ELF-1 (cell line): ENCODE data around the gene CEACAM18.
"Not testable (repeated sequence)": the region's sequence is repeated elsewhere in the genome, so short reads cannot be mapped to it uniquely, and the experiment has no call there.

ENCODE experiments used
- DNase-seq: peaks from one replicate; pipeline ENCODE4 v3.0.0-alpha.2; 2016; ENCODE audit warnings: low read depth, low spot score

The CEACAM18 gene

GRCh38 chr19:51478381-51479234 lies at the start of gene CEACAM18:
TSS of gene CEACAM18 (plus strand) at chr19:51478539.
- no peak for DNase-seq

GRCh38 chr19:51430221-51430620 lies 48.1 kb upstream of the CEACAM18 start:
- DNase-seq = no peak

DNA sequence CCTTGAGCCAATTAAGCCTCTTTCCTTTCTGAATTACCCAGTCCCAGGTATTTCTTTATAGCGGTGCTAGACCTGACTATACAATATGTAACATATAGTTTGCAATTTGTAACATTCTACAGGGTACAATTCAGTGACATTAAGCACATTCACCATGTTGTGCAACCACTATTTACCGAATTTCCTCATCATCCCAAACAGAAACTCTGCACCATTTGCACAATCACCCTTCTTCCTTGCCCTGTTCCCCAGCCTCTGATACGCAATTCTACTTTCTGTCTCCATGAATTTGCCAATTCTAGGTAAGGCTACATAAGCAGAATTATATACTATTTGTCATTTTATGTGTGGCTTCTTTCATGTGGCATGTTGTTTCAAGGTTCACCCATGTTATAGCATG lies 47.2 kb upstream of the CEACAM18 start:
- no peak for DNase-seq

DNA sequence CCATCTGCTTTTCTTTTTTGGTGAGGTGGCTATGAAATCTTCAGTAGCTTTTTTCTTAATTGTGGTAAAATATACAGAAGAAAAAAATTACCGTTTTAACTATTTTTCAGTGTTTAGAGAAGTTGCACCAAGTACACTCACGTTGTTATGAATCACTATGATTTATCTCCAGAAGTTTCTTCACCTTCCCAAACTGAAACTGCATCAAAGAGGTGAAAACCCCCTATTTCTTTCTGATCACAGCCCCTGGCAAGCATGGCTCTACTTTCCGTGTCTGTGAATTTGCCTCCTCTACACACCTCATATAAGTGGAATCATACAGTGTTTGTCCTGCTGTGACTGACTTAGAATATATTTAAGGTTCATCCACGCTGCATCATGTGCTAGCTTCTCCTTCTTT lies 45.3 kb upstream of the CEACAM18 start:
- DNase-seq = no peak

DNA sequence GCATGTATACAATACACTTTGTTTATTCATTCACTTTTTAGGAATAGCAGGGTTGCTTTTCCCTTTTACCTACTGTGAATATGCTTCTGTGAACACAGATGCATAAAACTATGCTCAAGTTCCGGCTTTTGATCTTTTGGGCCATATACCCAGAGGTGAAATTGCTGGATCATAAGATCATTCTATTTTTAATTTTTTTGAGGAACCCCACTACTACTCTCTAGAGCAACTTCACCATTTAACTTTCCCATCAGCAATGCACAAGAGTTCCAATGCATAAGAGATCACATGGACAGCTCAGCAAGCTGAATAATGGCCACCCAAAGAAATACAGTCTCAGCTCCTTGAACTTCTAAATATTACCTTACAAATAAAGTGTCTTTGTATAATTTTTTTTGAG lies 43.9 kb upstream of the CEACAM18 start:
- DNase-seq = no peak

GRCh38 chr19:51439021-51439465 lies 39.3 kb upstream of the CEACAM18 start:
- no peak for DNase-seq

GRCh38 chr19:51440052-51440451 lies 38.3 kb upstream of the CEACAM18 start:
- DNase-seq = no peak

DNA sequence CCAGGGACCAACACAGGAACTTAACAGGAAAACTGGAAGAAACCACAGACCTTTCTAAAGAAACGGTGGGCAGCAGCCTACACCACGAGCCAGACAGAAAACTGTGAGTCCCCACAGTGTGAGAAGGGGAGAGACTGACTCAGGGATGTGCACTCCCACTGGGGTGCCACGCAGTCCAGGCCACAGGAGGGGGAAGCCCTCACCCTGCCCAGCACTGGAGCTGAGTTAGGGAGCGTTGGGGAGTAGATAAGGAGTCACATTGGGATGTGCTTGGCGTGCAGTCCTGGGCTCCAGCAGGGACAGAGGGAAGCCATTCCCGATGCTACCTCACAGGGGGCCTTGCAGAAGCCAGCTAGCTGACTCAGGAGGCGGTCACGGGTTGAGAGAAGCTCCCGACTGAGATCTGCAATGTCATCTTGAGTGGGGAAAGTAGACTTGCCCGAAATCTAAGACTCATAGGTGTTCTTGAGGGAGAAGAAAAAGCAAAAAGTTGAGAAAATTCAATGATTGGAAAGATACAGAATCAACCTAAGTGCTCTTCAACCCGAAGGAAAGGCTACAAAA lies 37.4 kb upstream of the CEACAM18 start:
- DNase-seq = no peak

DNA sequence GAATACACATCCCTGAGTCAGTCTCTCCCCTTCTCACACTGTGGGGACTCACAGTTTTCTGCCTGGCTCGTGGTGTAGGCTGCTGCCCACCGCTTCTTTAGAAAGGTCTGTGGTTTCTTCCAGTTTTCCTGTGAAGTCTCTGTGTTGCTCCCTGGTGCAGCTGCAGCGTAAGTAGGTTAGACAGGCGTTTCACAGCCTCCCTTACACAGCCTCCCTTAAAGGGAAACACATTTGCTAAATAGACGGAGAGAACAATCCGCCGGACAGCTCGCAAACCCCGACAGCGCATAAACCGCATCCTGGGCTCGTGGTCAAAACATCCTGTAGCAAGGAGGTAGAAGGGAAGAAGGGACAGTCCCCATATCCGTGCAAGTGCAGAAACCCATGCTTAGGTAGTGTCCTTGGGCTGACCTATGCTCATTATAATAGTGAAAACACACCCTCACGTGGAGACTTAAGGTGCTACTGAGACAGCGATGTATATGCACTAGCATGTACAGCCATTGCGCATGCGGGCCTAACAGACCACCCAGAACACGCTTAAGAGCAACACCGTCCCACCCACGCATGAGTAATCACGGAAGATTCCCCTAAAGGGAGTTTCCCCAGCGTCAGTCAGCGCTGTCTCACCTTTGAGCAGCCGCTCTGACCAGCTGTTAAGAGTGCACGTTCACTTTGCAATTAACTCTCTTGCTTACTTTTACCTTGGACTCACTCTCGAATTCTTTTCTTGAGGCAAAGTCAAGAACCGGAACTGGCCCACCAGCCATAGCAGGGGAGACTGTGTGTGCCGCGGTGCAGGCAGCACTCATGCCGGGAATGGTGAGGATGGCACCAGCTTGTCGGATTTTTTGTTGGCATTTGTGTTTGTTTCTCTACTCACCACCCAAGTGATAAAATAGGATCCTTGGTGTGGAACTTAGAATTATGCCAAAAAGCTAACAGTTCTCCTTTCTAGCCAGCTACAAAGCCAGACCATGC lies 36.6 kb upstream of the CEACAM18 start:
- DNase-seq = no peak

DNA sequence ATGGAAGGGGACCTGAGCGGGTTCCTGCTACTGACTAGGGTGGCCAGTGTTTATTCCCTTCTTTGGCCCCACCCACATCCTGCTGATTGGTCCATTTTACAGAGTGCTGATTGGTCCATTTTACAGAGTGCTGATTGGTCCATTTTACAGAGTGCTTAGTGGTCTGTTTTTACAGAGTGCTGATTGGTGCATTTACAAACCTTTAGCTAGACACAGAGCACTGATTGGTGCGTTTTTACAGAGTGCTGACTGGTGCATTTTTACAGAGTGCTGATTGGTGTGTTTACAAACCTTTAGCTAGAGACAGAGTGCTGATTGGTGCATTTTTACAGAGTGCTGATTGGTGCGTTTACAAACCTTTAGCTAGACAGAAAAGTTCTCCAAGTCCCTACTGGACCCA lies 30.8 kb upstream of the CEACAM18 start:
- DNase-seq = not testable (repeated sequence)

DNA sequence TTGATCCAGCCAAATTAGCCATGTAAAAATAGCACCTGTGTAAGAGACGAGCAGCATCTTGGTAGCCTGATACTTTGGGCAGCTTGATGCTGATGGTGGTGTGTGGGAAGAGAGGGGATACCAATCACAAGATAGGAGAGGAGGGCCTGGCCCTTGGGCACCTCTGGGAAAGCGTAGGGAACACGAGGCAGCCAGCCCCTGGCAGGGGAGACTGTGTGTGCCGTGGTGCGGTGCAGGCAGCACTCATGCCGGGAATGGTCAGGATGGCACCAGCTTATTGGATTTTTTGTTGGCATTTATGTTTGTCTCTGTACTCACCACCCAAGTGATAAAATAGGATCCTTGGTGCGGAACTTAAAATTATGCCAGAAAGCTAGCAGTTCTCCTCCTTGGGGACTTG lies 30.3 kb upstream of the CEACAM18 start:
- no peak for DNase-seq

DNA sequence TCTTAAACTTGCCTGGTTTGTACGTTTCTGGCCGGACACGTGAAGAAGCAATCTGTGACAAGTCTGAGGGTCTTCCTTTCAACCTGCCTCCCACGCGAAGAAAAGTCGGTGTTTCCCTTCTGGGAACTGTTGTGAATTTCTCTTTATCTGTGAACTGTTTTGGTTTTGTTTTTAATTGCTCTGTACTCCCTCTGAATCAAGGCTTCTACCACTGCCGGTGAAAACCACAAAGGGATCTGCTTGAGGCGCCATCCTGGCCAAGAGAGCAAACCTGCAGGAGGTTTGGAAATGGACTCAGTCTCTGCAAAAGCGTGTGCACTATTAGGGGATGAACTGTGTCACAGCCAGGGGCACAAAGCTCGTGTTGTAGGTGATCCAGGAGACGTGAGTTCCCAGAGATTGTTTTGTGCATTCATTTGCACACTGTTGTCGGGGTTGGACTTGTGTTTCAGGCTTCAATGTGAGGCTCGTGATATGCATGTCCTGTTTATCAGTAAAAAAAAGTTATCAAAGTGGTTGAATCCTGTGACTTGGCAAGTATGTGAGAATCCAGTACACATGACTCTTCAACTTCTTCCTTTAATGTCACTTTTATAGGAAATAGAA lies 29.8 kb upstream of the CEACAM18 start:
- DNase-seq = no peak

DNA sequence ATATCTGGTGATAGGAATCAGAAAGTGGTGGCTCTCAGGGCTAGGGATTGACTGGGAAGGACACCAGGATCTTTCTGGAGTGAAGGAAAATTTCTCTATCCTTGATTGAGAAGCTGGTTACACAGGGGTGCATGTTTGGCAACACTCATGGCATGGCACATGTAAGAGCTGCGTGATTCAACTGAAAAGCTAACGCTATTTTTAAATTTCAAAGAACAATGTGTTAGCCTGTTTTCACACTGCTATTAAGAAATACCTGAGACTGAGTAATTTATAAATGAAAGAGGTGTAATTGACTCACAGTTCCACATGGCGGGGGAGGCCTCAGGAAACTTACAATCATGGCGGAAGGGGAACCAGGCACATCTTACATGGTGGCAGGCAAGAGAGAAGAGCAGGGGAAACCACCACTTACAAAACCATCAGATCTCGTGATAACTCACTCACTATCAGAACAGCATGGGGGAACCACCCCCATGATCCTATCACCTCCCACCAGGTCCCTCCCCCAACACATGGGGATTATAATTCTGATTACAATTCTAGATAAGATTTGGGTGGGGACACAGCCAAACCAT lies 27.5 kb upstream of the CEACAM18 start:
- DNase-seq = no peak

DNA sequence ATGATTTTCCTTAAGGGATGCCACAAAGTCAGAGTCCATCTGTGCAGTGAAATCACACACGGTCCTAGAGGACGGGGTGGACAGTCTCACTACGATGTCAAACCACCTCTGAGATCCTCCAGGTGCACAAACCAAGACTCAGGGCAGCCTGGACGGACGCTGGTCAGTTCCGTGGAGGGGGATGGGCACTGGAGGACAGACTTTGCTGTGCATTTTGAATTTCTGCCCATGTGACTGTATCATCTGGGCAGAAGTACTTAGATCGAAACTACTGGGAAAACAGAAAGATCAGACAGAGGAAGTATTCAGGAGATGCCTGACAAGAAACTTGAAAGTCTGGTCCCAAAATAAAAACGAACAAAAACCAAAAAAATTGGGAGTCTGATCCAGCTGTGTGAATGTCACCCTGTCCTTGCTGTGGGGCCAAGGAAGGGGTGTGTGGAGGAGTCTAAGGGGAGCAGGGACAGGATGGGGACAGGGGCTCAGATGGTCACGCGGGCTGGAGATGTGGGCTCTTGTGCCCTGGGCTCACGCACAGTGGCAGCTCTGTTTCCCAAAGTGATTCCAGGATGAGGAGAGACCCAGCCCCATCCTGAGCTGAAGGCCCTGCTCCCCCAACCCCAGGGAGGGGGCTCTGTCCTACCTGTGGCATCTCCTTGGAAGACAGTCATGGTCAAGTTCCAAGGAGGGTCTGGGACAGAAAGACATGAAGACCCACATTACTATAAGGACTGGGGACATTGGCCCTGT lies 21.6 kb upstream of the CEACAM18 start:
- no peak for DNase-seq

DNA sequence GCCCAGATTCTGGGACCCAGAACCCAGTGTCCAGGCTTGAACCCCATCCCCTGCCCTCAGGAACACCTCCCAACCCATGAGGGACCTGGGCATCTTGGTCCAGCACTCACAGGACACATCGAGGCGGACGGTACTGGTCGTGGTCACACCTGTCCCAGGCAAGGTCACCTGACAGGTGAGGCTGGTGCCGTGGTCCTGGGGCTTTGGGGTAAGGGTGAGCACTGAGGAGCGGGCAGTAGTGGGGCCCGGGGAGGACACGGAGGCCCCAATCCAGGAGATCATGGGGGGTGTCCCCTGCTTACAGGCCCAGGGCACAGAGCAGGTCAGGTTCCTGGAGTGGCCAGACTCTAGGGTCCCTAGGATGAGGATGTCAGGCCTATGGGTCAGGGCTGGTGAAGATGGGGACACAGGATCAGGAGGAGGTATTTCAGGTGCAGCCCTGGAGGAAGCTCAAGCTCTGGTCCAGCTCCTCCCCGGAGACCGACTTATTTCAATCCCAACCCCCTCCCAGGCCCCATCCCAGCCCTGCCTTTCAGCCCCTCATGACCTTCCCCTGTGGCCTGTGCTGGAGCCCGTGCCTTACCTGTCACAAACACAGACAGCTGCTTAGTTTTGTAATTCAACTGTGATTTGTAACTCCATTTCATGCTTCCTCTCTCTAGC lies 20.9 kb upstream of the CEACAM18 start:
- no peak for DNase-seq

DNA sequence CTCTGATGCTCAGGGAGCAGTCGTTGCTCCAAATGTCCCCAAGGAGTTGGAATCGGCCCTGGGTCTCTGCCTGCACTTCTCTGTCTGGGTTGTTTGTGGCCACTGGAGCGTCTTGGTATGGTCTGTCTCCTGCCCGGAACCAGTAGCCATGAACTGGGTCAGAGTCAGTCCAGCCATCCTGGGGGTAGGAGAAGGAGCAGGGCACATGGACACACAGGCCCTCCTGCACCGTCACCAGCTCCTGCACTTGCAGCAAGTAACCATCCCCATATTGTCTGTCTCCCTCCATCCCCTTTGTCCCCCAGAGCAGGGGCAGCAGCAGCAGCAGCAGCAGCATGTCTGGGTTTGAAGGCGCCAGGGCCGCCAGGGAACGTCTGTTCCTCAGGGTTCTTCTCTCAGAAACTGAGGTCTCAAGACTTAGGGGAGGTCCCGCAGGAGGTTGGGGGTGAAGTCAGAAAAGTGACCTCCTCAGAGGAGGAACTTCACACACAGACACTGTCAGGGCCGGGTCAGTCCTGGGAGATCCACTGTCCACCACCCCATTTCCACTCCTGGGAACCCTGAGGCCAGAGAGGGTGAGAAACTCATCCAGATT lies 20.2 kb upstream of the CEACAM18 start, which contains the start of gene SIGLEC8:
SIGLEC8 (minus strand) TSS at position 404 of the 595 bp plus-strand sequence; CDS start at position 337, 67 bp downstream.
- DNase-seq = no peak

DNA sequence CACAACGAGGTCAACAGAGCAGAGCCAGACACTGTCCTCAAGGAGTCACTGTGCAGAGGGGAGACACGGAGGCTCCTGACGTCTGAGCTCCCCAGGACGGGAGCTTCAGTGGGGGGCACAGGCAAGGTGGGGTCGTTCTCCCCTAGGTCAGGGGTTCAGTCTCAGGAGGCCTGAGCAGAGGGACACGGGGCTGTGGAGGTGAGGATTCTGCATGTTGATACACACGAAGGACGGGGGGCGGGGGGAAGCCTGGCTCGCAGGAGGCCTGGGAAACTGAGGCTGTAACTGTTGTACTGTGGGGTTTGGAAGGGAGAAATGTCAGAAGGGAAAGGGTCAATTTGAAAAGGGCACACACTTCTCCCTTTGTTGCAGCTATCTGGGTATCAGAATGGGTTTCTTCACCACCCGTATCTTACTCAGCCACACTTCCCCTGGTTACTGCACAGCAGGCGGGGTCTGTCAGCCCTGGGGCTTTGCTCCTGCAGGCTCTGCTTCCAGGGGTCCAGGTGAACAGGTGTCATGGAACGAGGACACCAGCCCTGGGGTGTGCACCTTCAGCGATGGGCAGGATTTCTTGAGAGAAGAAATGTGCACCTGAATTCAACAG lies 19.3 kb upstream of the CEACAM18 start:
- DNase-seq = no peak

DNA sequence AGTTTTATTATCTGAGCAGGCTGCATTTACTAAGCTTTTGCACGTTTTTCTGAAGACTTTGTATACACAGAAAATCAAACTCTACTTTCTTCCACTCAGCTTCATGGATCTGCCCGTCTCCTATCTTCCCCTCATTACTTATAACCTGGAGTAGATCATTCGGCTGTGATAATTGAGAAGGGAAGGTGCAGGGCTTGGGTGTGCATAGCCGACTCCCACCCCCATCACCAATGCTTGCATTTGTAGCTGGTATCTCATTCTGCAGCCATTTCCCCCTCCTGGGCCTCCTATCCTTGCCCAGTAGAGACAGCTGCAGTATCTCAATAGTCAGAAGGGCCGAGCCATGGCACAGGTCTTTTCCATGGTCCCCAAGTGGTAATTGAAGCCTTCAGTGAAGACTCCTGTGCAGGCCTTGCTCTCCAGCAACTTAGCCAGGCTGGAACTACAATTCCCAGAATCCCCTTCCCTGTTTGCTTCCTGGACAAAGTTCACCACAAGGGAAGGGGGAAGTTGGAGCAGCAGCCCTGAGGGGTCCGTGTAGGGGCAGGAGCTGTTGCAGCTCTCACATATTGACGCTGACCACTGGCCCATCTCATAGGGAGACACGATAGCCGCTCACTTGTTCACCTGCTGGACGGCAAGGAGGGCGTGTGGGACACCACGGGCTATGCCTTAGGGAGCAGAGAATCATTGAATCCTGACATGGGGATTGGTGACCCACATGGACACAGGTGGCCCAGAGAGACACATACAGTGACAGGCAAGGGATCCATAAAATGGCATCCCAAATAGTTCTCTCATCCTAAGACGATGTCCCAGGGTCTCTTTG lies 18.0 kb upstream of the CEACAM18 start:
- DNase-seq = peak; percentile 26
